Stomach (tissue), 9 donors: ENCODE results near the gene SAMD14. TPM values are rescaled to one million over a fixed set of nuclear protein-coding genes. Genes with fewer than 3 reads are reported as not detected.
A peak's percentile ranks its signal among the peaks of the same experiment; 100 is the strongest.

Source experiments
- DNase-seq, 2 donors: peaks; one replicate each; pipeline versions ENCODE4 v3.0.0 to v3.0.0-alpha.2; 2013 to 2019
- H3K27ac ChIP-seq, 5 donors: fragments of 200-600 bp in 4 of 5; sonication (generic) in 4 of 5; one replicate each; pipeline ENCODE4 v1.5.1; 2013 to 2019; ENCODE audit warnings: mild to moderate bottlenecking in 1 of 5, moderate library complexity in 1 of 5
- H3K27me3 ChIP-seq, 3 donors: fragments of 200-600 bp; sonication (generic); one replicate each; pipeline ENCODE4 v1.5.1; 2017 to 2019; ENCODE audit warnings: mixed run types in 1 of 3
- H3K36me3 ChIP-seq, 4 donors: fragments of 200-600 bp; sonication (generic); 1 replicate in 3 of 4; 2 replicates in 1 of 4; pipeline ENCODE4 v1.5.1; 2016 to 2019
- H3K4me1 ChIP-seq, 4 donors: fragments of 200-600 bp; sonication (generic); one replicate each; pipeline ENCODE4 v1.5.1; 2016 to 2019
- H3K4me3 ChIP-seq, 4 donors: fragments of 200-600 bp; sonication (generic) in 3 of 4; one replicate each; pipeline ENCODE4 v1.5.1; 2016 to 2019; ENCODE audit warnings: mild to moderate bottlenecking in 1 of 4
- H3K9me3 ChIP-seq, 4 donors: fragments of 200-600 bp; sonication (generic); one replicate each; pipeline ENCODE4 v1.5.1; 2016 to 2019
- CTCF ChIP-seq, 7 experiments: fragments of 450-650 bp in 4 of 7; fragments of 200-600 bp in 3 of 7; sonication (generic) in 3 of 7; IDR thresholded peaks; one replicate each; pipeline ENCODE4 v1.5.1; 2016 to 2019; ENCODE audit warnings: antibody characterized with exemption in 7 of 7, control low read depth in 2 of 7, mild to moderate bottlenecking in 1 of 7
- EP300 ChIP-seq: sonication (generic); formaldehyde crosslinking; IDR thresholded peaks from one replicate; pipeline ENCODE4 v1.6.1; 2017; ENCODE audit warnings: antibody characterized with exemption
- POLR2A ChIP-seq, 4 donors: fragments of 450-650 bp; IDR thresholded peaks; one replicate each; pipeline ENCODE4 v1.6.1; 2016; ENCODE audit warnings: antibody characterized with exemption in 4 of 4, control low read depth in 2 of 4, mild to moderate bottlenecking in 1 of 4, moderate library complexity in 1 of 4
- POLR2AphosphoS5 ChIP-seq, 3 donors: sonication (generic); formaldehyde crosslinking; IDR thresholded peaks; one replicate each; pipeline ENCODE4 v1.6.1; 2016; ENCODE audit warnings: antibody characterized with exemption in 3 of 3
- WGBS, 5 donors: extraction: QIAGEN DNeasy Blood & Tissue Kit in 3 of 5; methylation state at CpG; one replicate each; pipeline versions ENCODE4 v1.1.5 to v1.1.7; 2013 to 2018; 5-methylcytosine and 5-hydroxymethylcytosine counted together
- intact Hi-C: fragments of 100-400 bp; cut with DNase I; formaldehyde crosslinking; loops from one replicate; pipeline ENCODE4 v1.15.1; 2023; ENCODE audit warnings: low total_unique reads
- polyA plus RNA-seq, 3 donors: library from polyadenylated mRNA; stranded (reverse); fragments of 200-250 nt; gene quantifications; one replicate each; pipeline ENCODE4 v1.2.3, GENCODE V29; 2013
- total RNA-seq, 5 donors: library from RNA; depleted of rRNA; stranded (reverse); fragments of >200 nt; gene quantifications; one replicate each; pipeline versions ENCODE4 v1.1.0 to v1.2.3, GENCODE V29; 2014 to 2016
- donor health status: healthy with polysubstance abuse.
- donor health status: Bipolar disorder and iron deficiency.
- donor health status: healthy.

Gene SAMD14
- total and polyA plus RNA-seq, 8 donors = 1.3 to 87.0 (median 1.8) TPM; not detected in 2

- intact Hi-C loops = no loop called here
These were observed 46.8 kb upstream of the SAMD14 start for GRCh38 chr17:50176559-50177357.

GRCh38 chr17:50175035-50175807 lies 45.3 kb upstream of the SAMD14 start:
- Histone ChIP-seq H3K4me1 (peaks cover 32 to 60% (median 35%) of the 10 kb centered on the region in 4 donors), H3K36me3 (no peaks in the 10 kb centered on the region), H3K27ac (peak overlapping the region; percentile 8 to 85 (median 51)), H3K27me3 (no peaks in the 10 kb centered on the region), H3K4me3 (no peak overlapping the region), H3K9me3 (no peaks in the 10 kb centered on the region)
- intact Hi-C loops = no loop called here
- WGBS, 5 donors = 71 to 80% (median 76%) methylated on average over 16 of the region's 16 CpGs
- TF ChIP-seq CTCF (IDR thresholded peaks at IDR 0.05) = no peak
- no peak for TF ChIP-seq EP300
- TF ChIP-seq POLR2A (IDR thresholded peaks at IDR 0.05) = no peak
- TF ChIP-seq POLR2AphosphoS5 (IDR thresholded peaks at IDR 0.05) = no peak
- peak in 1 of 2 donors; percentile 48 for DNase-seq

More at GRCh38 chr17:50176559-50177357, 46.8 kb upstream of the SAMD14 start:
- H3K36me3 ChIP-seq = no peaks in the 10 kb centered on the region
- H3K27me3 ChIP-seq = no peaks in the 10 kb centered on the region
- no peak overlapping the region for H3K4me3 ChIP-seq
- TF ChIP-seq POLR2A (IDR thresholded peaks at IDR 0.05) (no peak), POLR2AphosphoS5 (IDR thresholded peaks at IDR 0.05) (no peak), CTCF (IDR thresholded peaks at IDR 0.05) (no peak), EP300 (no peak)
- no peak for DNase-seq
- WGBS, 5 donors = 84 to 94% (median 89%) methylated on average over 18 to 20 of the region's 20 CpGs
- H3K9me3 ChIP-seq = no peaks in the 10 kb centered on the region
- peak overlapping the region in 4 of 5 donors; percentile 69 to 85 (median 78) for H3K27ac ChIP-seq
- H3K4me1 ChIP-seq = peaks cover 32 to 60% (median 35%) of the 10 kb centered on the region in 4 donors

GRCh38 chr17:50174444-50174843 lies 44.5 kb upstream of the SAMD14 start:
- 73 to 83% (median 77%) methylated on average over 5 to 6 of the region's 6 CpGs for WGBS, 5 donors
- no peak overlapping the region for H3K4me3 ChIP-seq
- H3K9me3 ChIP-seq = no peaks in the 10 kb centered on the region
- H3K27me3 ChIP-seq = no peaks in the 10 kb centered on the region
- H3K36me3 ChIP-seq = no peaks in the 10 kb centered on the region
- DNase-seq = no peak
- peaks cover 32 to 65% (median 36%) of the 10 kb centered on the region in 4 donors for H3K4me1 ChIP-seq
- no peak for TF ChIP-seq POLR2AphosphoS5 (IDR thresholded peaks at IDR 0.05)
- TF ChIP-seq EP300 = no peak
- no peak for TF ChIP-seq POLR2A (IDR thresholded peaks at IDR 0.05)
- TF ChIP-seq CTCF (IDR thresholded peaks at IDR 0.05) = no peak
- intact Hi-C loops = no loop called here
- H3K27ac ChIP-seq = peak overlapping the region in 3 of 5 donors; percentile 79 to 82 (median 81)

- H3K27ac ChIP-seq = peak overlapping the region in 4 of 5 donors; percentile 68 to 82 (median 80)
- H3K27me3 ChIP-seq = no peaks in the 10 kb centered on the region
- intact Hi-C loops = no loop called here
- H3K9me3 ChIP-seq = no peaks in the 10 kb centered on the region
- H3K4me1 ChIP-seq = peaks cover 32 to 68% (median 39%) of the 10 kb centered on the region in 4 donors
- TF ChIP-seq POLR2AphosphoS5 (IDR thresholded peaks at IDR 0.05) (no peak), CTCF (IDR thresholded peaks at IDR 0.05) (no peak), EP300 (no peak), POLR2A (IDR thresholded peaks at IDR 0.05) (no peak)
- DNase-seq = peak in 1 of 2 donors; percentile 87
- no peaks in the 10 kb centered on the region for H3K36me3 ChIP-seq
- H3K4me3 ChIP-seq = no peak overlapping the region
- 56 to 75% (median 70%) methylated on average over 5 to 10 of the region's 10 CpGs for WGBS, 5 donors
These were observed 43.5 kb upstream of the SAMD14 start for GRCh38 chr17:50173335-50173941.
